Adrenal gland (tissue), 5 donors: Measurements from ENCODE around the gene MYL12A.

ENCODE experiments used
- CTCF ChIP-seq, 6 experiments: fragments of 450-650 bp in 4 of 6; fragments of 200-600 bp in 2 of 6; sonication (generic) in 1 of 6; IDR thresholded peaks; 1 replicate in 5 of 6; 2 replicates in 1 of 6; pipeline versions ENCODE4 v1.5.1 to v1.8.0; 2016 to 2021; ENCODE audit warnings: antibody characterized with exemption in 6 of 6, mild to moderate bottlenecking in 2 of 6, moderate library complexity in 1 of 6
- POLR2A ChIP-seq, 2 donors: fragments of 450-650 bp; IDR thresholded peaks; one replicate each; pipeline ENCODE4 v1.6.1; 2017; ENCODE audit warnings: antibody characterized with exemption in 2 of 2, mild to moderate bottlenecking in 2 of 2, moderate library complexity in 1 of 2
- donor health status: DM: no; HTN: no; CAD: no.

GRCh38 chr18:3209859-3210569 is 37.6 kb upstream of the MYL12A start:
- no peak for TF ChIP-seq CTCF (IDR thresholded peaks at IDR 0.05)
- TF ChIP-seq POLR2A (IDR thresholded peaks at IDR 0.05) = no peak
